ENCODE data around the gene KCNIP4. TPM values are rescaled to one million over a fixed set of nuclear protein-coding genes. Genes with fewer than 3 reads are reported as not detected.

KCNIP4 gene
- total and polyA plus RNA-seq, 2 of the 8 experiments (the other 6 are each of a cell fraction or from before 2014, with no cell fraction given): 0.06 TPM; not detected in 1

DNA sequence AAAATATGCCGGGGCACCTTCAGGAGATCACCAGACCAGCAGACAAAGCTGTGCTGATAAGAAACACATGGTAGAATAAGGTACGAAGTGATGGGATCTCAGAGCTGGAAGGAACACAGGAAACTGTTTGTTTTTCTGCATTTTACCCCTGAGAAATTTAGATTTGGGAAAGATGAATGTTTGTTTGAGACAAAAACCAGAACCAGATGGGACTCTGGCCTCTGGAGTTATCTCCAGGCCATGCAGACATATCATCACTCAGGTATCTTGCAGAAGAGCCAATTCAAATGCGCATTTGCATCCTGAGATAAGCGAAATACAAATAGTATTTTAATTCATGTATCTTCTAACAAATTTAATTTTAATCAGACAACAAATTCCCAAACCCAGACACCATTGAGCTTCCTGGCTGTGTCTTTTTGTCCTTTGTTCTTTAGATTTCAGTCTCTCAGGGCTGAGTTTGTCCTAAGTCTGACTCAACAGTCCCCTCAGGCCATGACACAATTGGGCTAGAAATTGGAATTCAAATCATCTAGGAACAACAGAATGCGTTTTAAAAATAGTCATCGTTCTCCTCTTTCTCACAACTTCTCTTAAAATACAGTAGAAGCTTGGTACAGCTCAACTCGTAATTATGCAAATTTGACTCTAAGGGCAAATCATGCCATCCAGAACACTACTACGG lies 1089.3 kb downstream of the KCNIP4 start (continued):
- TF ChIP-seq TCF12 (IDR thresholded peaks at IDR 0.05; ENCODE audit: low read depth, low read length) (no peak), GABPA (IDR thresholded peaks at IDR 0.05; ENCODE audit: borderline replicate concordance, insufficient read depth, low read length) (no peak)

Measured in H1 (cell line).